H1 (cell line): Measurements from ENCODE around the gene EPM2A. TPM values are rescaled to one million over a fixed set of nuclear protein-coding genes. Genes with fewer than 3 reads are reported as not detected.

Experiments
- CTCF ChIA-PET: fragments of 300-600 bp; sonication (Branson Sonifier 250); formaldehyde crosslinking; loops from one replicate; lab custom pipeline; 2021; ENCODE audit not compliant: partially characterized antibody; lab: Charles Lee
- POLR2A ChIA-PET: fragments of 300-600 bp; sonication (Branson Sonifier 250); formaldehyde crosslinking; loops from one replicate; lab custom pipeline; 2021; ENCODE audit warnings: inconsistent platforms; ENCODE audit not compliant: partially characterized antibody; lab: Charles Lee
- DNase-seq, 2 experiments: peaks; one replicate each; pipeline versions ENCODE4 v3.0.0 to v3.0.0-alpha.2; 2010 to 2022; ENCODE audit warnings: low spot score in 2 of 2, low read depth in 1 of 2, mixed read lengths in 1 of 2
- FAIRE-seq: peaks from 2 replicates; lab custom pipeline; 2011; peaks lifted over from hg19 to GRCh38; lab: Jason Lieb, UNC
- H2AFZ ChIP-seq: 2 replicates; pipeline ENCODE4 v1.8.1; 2012; ENCODE audit warnings: low read length, inconsistent platforms
- H2AK5ac ChIP-seq: 2 replicates; pipeline ENCODE4 v1.6.1; 2013; ENCODE audit warnings: low read depth, low read length
- H2BK120ac ChIP-seq: replicated peaks from 2 replicates; pipeline ENCODE3; 2013; ENCODE audit warnings: low read depth, low read length, inconsistent platforms
- H2BK12ac ChIP-seq: 2 replicates; pipeline ENCODE4 v1.6.1; 2013; ENCODE audit warnings: low read depth, low read length
- H2BK15ac ChIP-seq: 2 replicates; pipeline ENCODE4 v1.6.1; 2013; ENCODE audit warnings: low read length
- H2BK20ac ChIP-seq: 2 replicates; pipeline ENCODE4 v1.6.1; 2013; ENCODE audit warnings: low read length
- H2BK5ac ChIP-seq: 2 replicates; pipeline ENCODE4 v1.6.1; 2013; ENCODE audit warnings: low read depth, low read length
- H3K14ac ChIP-seq: 2 replicates; pipeline ENCODE4 v1.6.1; 2013; ENCODE audit warnings: inconsistent platforms; ENCODE audit not compliant: insufficient read length
- H3K18ac ChIP-seq: 2 replicates; pipeline ENCODE4 v1.6.1; 2013; ENCODE audit warnings: low read length; ENCODE audit errors: extremely low read depth
- H3K23ac ChIP-seq: 2 replicates; pipeline ENCODE4 v1.6.1; 2013; ENCODE audit warnings: inconsistent platforms; ENCODE audit not compliant: insufficient read length
- H3K23me2 ChIP-seq: 2 replicates; pipeline ENCODE4 v1.6.1; 2013; ENCODE audit warnings: low read depth, low read length
- H3K27ac ChIP-seq: 2 replicates; pipeline ENCODE4 v1.6.1; 2011; ENCODE audit warnings: low read depth, low read length, inconsistent platforms
- H3K27me3 ChIP-seq, 4 experiments: replicated peaks in 1 of 4; 1 replicate in 1 of 4; 2 replicates in 3 of 4; pipeline versions ENCODE4 v1.6.1 to v1.8.1; 2011 to 2013; ENCODE audit warnings: low read length in 3 of 4, mild to moderate bottlenecking in 3 of 4, inconsistent platforms in 2 of 4, mixed read lengths in 2 of 4, moderate library complexity in 1 of 4; ENCODE audit not compliant: control insufficient read depth in 3 of 4, insufficient read depth in 3 of 4; ENCODE audit errors: extremely low read depth in 1 of 4
- H3K36me3 ChIP-seq, 4 experiments: 2 replicates each; pipeline versions ENCODE4 v1.6.1 to v1.8.1; 2011 to 2013; ENCODE audit warnings: mild to moderate bottlenecking in 4 of 4, low read length in 3 of 4, moderate library complexity in 2 of 4, control low read depth in 1 of 4, inconsistent platforms in 1 of 4; ENCODE audit not compliant: insufficient read depth in 4 of 4, control insufficient read depth in 2 of 4
- H3K4ac ChIP-seq: replicated peaks from 2 replicates; pipeline ENCODE3; 2013; ENCODE audit warnings: low read length, low read depth, mixed read lengths, inconsistent platforms; ENCODE audit not compliant: insufficient read length
- H3K4me1 ChIP-seq, 4 experiments: replicated peaks in 1 of 4; 1 replicate in 1 of 4; 2 replicates in 3 of 4; pipeline versions ENCODE4 v1.6.1 to v1.8.1; 2011 to 2013; ENCODE audit warnings: low read length in 3 of 4, inconsistent platforms in 2 of 4, mixed read lengths in 1 of 4; ENCODE audit not compliant: insufficient read depth in 4 of 4, control insufficient read depth in 3 of 4
- H3K4me2 ChIP-seq, 2 experiments: 2 replicates each; pipeline versions ENCODE4 v1.6.1 to v1.8.1; 2011 to 2013; ENCODE audit warnings: low read depth in 2 of 2, low read length in 2 of 2, control low read depth in 1 of 2, inconsistent platforms in 1 of 2, mild to moderate bottlenecking in 1 of 2; ENCODE audit not compliant: insufficient read depth in 1 of 2
- H3K4me3 ChIP-seq, 4 experiments: fragments of 200-600, 300-600 bp in 1 of 4; sonication (generic), shearing (Covaris generic), sonication (Bioruptor Twin) in 1 of 4; 2 replicates each; pipeline versions ENCODE4 v1.5.1 to v1.8.1; 2011 to 2016; ENCODE audit warnings: low read length in 4 of 4, low read depth in 3 of 4, control low read depth in 2 of 4, inconsistent platforms in 2 of 4, mild to moderate bottlenecking in 2 of 4, mixed read lengths in 1 of 4, moderate library complexity in 1 of 4; ENCODE audit not compliant: insufficient read depth in 2 of 4; ENCODE audit errors: extremely low read depth in 1 of 4
- H3K56ac ChIP-seq: replicated peaks from 2 replicates; pipeline ENCODE3; 2013; ENCODE audit warnings: low read depth, mild to moderate bottlenecking, mixed read lengths, low read length, inconsistent platforms; ENCODE audit not compliant: insufficient read length
- H3K79me1 ChIP-seq: 2 replicates; pipeline ENCODE4 v1.6.1; 2013; ENCODE audit warnings: low read depth, low read length, control low read depth
- H3K79me2 ChIP-seq, 2 experiments: 2 replicates each; pipeline versions ENCODE4 v1.6.1 to v1.8.1; 2012 to 2013; ENCODE audit warnings: low read length in 2 of 2, mild to moderate bottlenecking in 2 of 2, inconsistent platforms in 1 of 2; ENCODE audit not compliant: insufficient read depth in 2 of 2, control insufficient read depth in 1 of 2
- H3K9ac ChIP-seq, 4 experiments: replicated peaks in 1 of 4; 1 replicate in 1 of 4; 2 replicates in 3 of 4; pipeline versions ENCODE4 v1.6.1 to v1.8.1; 2011 to 2013; ENCODE audit warnings: low read depth in 3 of 4, low read length in 3 of 4, control low read depth in 2 of 4, mild to moderate bottlenecking in 2 of 4, moderate library complexity in 2 of 4, inconsistent platforms in 1 of 4; ENCODE audit errors: extremely low read depth in 1 of 4
- H3K9me3 ChIP-seq, 2 experiments: 2 replicates each; pipeline versions ENCODE4 v1.6.1 to v1.8.1; 2012 to 2013; ENCODE audit warnings: mild to moderate bottlenecking in 2 of 2, moderate library complexity in 2 of 2, control low read depth in 1 of 2, inconsistent platforms in 1 of 2, low read depth in 1 of 2, low read length in 1 of 2, mixed read lengths in 1 of 2; ENCODE audit not compliant: insufficient read depth in 2 of 2
- H4K20me1 ChIP-seq, 2 experiments: replicated peaks in 1 of 2; 2 replicates each; pipeline versions ENCODE3 to v1.8.1; 2011 to 2013; ENCODE audit warnings: inconsistent platforms in 2 of 2, low read length in 2 of 2, mild to moderate bottlenecking in 1 of 2; ENCODE audit not compliant: insufficient read depth in 2 of 2, control insufficient read depth in 1 of 2
- H4K5ac ChIP-seq: 2 replicates; pipeline ENCODE4 v1.6.1; 2013; ENCODE audit warnings: low read length, low read depth, mixed read lengths, inconsistent platforms; ENCODE audit not compliant: insufficient read length
- H4K8ac ChIP-seq: 2 replicates; pipeline ENCODE4 v1.8.0; 2013; ENCODE audit warnings: mild to moderate bottlenecking, moderate library complexity, low read length, inconsistent platforms; ENCODE audit not compliant: insufficient read depth; ENCODE audit errors: extremely low read depth
- H4K91ac ChIP-seq: replicated peaks from 2 replicates; pipeline ENCODE3; 2013; ENCODE audit warnings: low read length, mixed read lengths, inconsistent platforms; ENCODE audit not compliant: insufficient read length
- BCL11A ChIP-seq, 2 experiments: IDR thresholded peaks; one replicate each; pipeline ENCODE4 v1.6.1; 2011; ENCODE audit warnings: low read depth in 2 of 2, low read length in 2 of 2, mild to moderate bottlenecking in 2 of 2
- CBX5 ChIP-seq: fragments of 300-800, 300-1000 bp; sonication (generic); IDR thresholded peaks from 2 replicates; pipeline ENCODE4 v1.7.1; 2016; ENCODE audit warnings: antibody characterized with exemption, low read length, low read depth
- HDAC2 ChIP-seq, 2 experiments: fragments of 300-600 bp in 1 of 2; sonication (generic) in 1 of 2; IDR thresholded peaks; 2 replicates each; pipeline ENCODE4 v1.6.1; 2011 to 2012; ENCODE audit warnings: low read depth in 2 of 2, low read length in 2 of 2, mild to moderate bottlenecking in 2 of 2, moderate library complexity in 2 of 2, borderline replicate concordance in 1 of 2, inconsistent platforms in 1 of 2
- JUND ChIP-seq: IDR thresholded peaks from 2 replicates; pipeline ENCODE4 v1.6.1; 2011; ENCODE audit warnings: mild to moderate bottlenecking, improper control_type of control experiment, low read length
- KDM4A ChIP-seq: IDR thresholded peaks from one replicate; pipeline ENCODE4 v1.7.1; 2012; ENCODE audit warnings: low read depth, mild to moderate bottlenecking, moderate library complexity, low read length, inconsistent platforms; ENCODE audit not compliant: severe bottlenecking
- POLR2AphosphoS5 ChIP-seq: IDR thresholded peaks from 2 replicates; pipeline ENCODE4 v1.6.1; 2011; ENCODE audit warnings: low read depth, low read length
- RFX5 ChIP-seq: IDR thresholded peaks from 2 replicates; pipeline ENCODE4 v1.6.1; 2011; ENCODE audit warnings: low read depth, low read length, improper control_type of control experiment, borderline replicate concordance
- RXRA ChIP-seq: IDR thresholded peaks from 2 replicates; pipeline ENCODE4 v1.6.1; 2011; ENCODE audit warnings: low read depth, mild to moderate bottlenecking, low read length, moderate library complexity; ENCODE audit not compliant: insufficient read depth
- SIN3A ChIP-seq, 2 experiments: IDR thresholded peaks in 1 of 2; conservative IDR thresholded peaks in 1 of 2; 2 replicates each; pipeline ENCODE4 v1.6.1; 2011 to 2012; ENCODE audit warnings: low read length in 2 of 2, improper control_type of control experiment in 1 of 2, low read depth in 1 of 2, mild to moderate bottlenecking in 1 of 2
- SP1 ChIP-seq: IDR thresholded peaks from 2 replicates; pipeline ENCODE4 v1.6.1; 2011; ENCODE audit warnings: low read depth, low read length
- TAF7 ChIP-seq: optimal IDR thresholded peaks from 2 replicates; pipeline ENCODE3; 2011; ENCODE audit warnings: low read depth, mild to moderate bottlenecking, inconsistent platforms, low read length, moderate library complexity, borderline replicate concordance
- YY1 ChIP-seq: IDR thresholded peaks from 2 replicates; pipeline ENCODE4 v1.6.1; 2011; ENCODE audit warnings: low read depth, mild to moderate bottlenecking, low read length
- WGBS, 2 experiments: shearing (Covaris generic) in 1 of 2; methylation state at CpG; one replicate each; pipeline versions ENCODE4 v1.1.6 to v1.1.7; 2013 to 2015; ENCODE audit warnings: low lambda C conversion rate in 2 of 2, mixed read lengths in 2 of 2, inconsistent platforms in 1 of 2, low coverage in 1 of 2, missing lambda C conversion rate in 1 of 2; ENCODE audit not compliant: insufficient replicate concordance in 2 of 2, insufficient coverage in 1 of 2, insufficient read length in 1 of 2; ENCODE audit errors: extremely low coverage in 1 of 2, missing lambda C conversion rate in 1 of 2; 5-methylcytosine and 5-hydroxymethylcytosine counted together
- polyA plus RNA-seq, 7 experiments: library from polyadenylated mRNA; depleted of rRNA in 3 of 7; stranded (reverse) in 5 of 7; unstranded in 2 of 7; fragments of >200 nt in 5 of 7; fragments of 200-250 nt in 2 of 7; gene quantifications; 1 replicate in 5 of 7; 2 replicates in 1 of 7; 4 replicates in 1 of 7; pipeline versions ENCODE4 v1.2.1 to v1.2.3, GENCODE V29; 2011 to 2013; ENCODE audit warnings: missing spikeins in 2 of 7, mixed read lengths in 2 of 7
- total RNA-seq: library from RNA; stranded (reverse); fragmentation: NEBNext Ultra II Directional; extraction: Animal tissue kit (Norgen Biotek cat#: 25700); gene quantifications from 2 replicates; pipeline ENCODE4 v1.2.1, GENCODE V29; 2021
- TF ChIP-seq, protein P1 (sequence below): IDR thresholded peaks from 2 replicates; pipeline ENCODE4 v1.6.1; 2011; ENCODE audit warnings: low read length, improper control_type of control experiment

Gene EPM2A
- total and polyA plus RNA-seq, 2 of the 8 experiments (the other 6 are each of a cell fraction or from before 2014, with no cell fraction given) = 2.3 to 6.2 TPM

DNA sequence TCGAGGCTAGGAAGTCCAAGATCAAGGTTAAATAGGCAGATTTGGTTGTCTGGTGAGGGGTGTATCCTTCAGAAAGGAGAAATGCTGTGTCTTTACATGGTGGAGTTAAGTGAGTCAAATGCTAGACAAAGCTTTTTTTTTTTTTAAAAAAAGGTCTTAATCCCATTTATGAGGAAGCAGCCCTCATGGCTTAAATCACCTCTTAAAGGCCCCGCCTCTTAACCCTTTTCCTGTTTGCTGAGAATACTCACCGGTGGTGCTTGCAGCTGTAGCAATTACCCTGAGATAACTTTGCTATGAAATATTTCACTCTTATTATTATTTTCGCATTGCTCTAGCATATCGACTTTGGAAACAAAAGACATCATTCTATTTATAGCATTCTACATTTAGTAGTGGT, 48.5 kb upstream of the EPM2A start:
- no peak overlapping the region for H2AK5ac ChIP-seq
- ChIA-PET CTCF (no interaction called here), POLR2A (interaction anchor here (1.1 kb wide), 1 partner anchor 10 kb away, joined by 3 read pairs; no protein-coding TSS in a partner anchor)
- no peaks in the 10 kb centered on the region for H3K23me2 ChIP-seq
- DNase-seq (no peak), FAIRE-seq (no peak)
- no peak overlapping the region for H4K5ac ChIP-seq
- H2BK12ac ChIP-seq = no peak overlapping the region
- H4K91ac ChIP-seq = no peak overlapping the region
- H4K8ac ChIP-seq = no peak overlapping the region
- no peaks in the 10 kb centered on the region; a peak in 1 of 4 replicates for H3K9me3 ChIP-seq
- H3K79me1 ChIP-seq = no peaks in the 10 kb centered on the region
- no peak overlapping the region for H3K4me3 ChIP-seq
- H3K36me3 ChIP-seq = peaks cover 0 to 7% (median 1%) of the 10 kb centered on the region in 4 experiments; a peak in 1 of 8 replicates
- H2BK5ac ChIP-seq = no peak overlapping the region
- no peaks in the 10 kb centered on the region for H3K27me3 ChIP-seq
- H3K9ac ChIP-seq = no peak overlapping the region
- H3K79me2 ChIP-seq = no peaks in the 10 kb centered on the region
- H3K23ac ChIP-seq = no peak overlapping the region
- no peak overlapping the region for H2AFZ ChIP-seq
- H3K27ac ChIP-seq = no peak overlapping the region
- H2BK15ac ChIP-seq = no peak overlapping the region
- H2BK120ac ChIP-seq = no peak overlapping the region
- H2BK20ac ChIP-seq = no peak overlapping the region
- 87% methylated on average over 5 of the region's 5 CpGs; no CpG with 5 or more reads in 1 of the 2 experiments for WGBS, 2 experiments
- H3K14ac ChIP-seq = no peak overlapping the region
- no peak overlapping the region for H3K18ac ChIP-seq
- H3K4ac ChIP-seq = no peak overlapping the region
- no peaks in the 10 kb centered on the region for H4K20me1 ChIP-seq
- no peaks in the 10 kb centered on the region for H3K4me1 ChIP-seq
- H3K4me2 ChIP-seq = no peak overlapping the region
- H3K56ac ChIP-seq = no peak overlapping the region
- TF ChIP-seq, protein P1, sequence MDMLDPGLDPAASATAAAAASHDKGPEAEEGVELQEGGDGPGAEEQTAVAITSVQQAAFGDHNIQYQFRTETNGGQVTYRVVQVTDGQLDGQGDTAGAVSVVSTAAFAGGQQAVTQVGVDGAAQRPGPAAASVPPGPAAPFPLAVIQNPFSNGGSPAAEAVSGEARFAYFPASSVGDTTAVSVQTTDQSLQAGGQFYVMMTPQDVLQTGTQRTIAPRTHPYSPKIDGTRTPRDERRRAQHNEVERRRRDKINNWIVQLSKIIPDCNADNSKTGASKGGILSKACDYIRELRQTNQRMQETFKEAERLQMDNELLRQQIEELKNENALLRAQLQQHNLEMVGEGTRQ = no peak
- TF ChIP-seq SP1 (no peak), YY1 (no peak), SIN3A (conservative IDR thresholded peaks at IDR 0.05 in 1 of 2, IDR thresholded peaks at IDR 0.05 in 1 of 2; ENCODE audit: low read depth in 1 of 2, low read length in 2 of 2) (no peak), TAF7 (no peak), HDAC2 (IDR thresholded peaks at IDR 0.05; ENCODE audit: borderline replicate concordance in 1 of 2, low read depth in 2 of 2, low read length in 2 of 2) (no peak), KDM4A (no peak), JUND (no peak), CBX5 (no peak), POLR2AphosphoS5 (no peak), BCL11A (IDR thresholded peaks at IDR 0.05; ENCODE audit: low read depth in 2 of 2, low read length in 2 of 2) (no peak), RFX5 (no peak), RXRA (no peak)
